ENCODE measurements around the gene SLC9C1. TPM values are rescaled to one million over a fixed set of nuclear protein-coding genes. Genes with fewer than 3 reads are reported as not detected.

The SLC9C1 gene
- total and polyA plus RNA-seq, 2 of the 4 experiments (the other 2 are of a cell fraction): not detected

- H3K14ac ChIP-seq (replicated peaks; ENCODE audit: low read depth, low read length): peak overlapping the region; percentile 70
- H2BK20ac ChIP-seq (ENCODE audit: low read depth, low read length): peak overlapping the region; percentile 59; the same call in 1 of the 2 replicates
- peak overlapping the region; percentile 27 for H3K4me3 ChIP-seq (ENCODE audit: insufficient read depth, low read depth, low read length)
- H2AK5ac ChIP-seq (ENCODE audit: low read depth, low read length): no peak overlapping the region
- no peaks in the 10 kb centered on the region for H3K9me1 ChIP-seq (ENCODE audit: insufficient read depth, low read length)
- in situ Hi-C loops (cut with MboI; ENCODE audit: low sequenced_read_pairs) (loop anchor here (25.0 kb wide), 1 partner anchor 684 kb away; the partner anchor contains the start of genes CD200R1 and GTPBP8), intact Hi-C loops (cut with micrococcal nuclease) (no loop called here), dilution Hi-C loops (cut with HindIII; ENCODE audit: low sequenced_read_pairs, unreplicated experiment) (loop anchor here (25.0 kb wide), 1 partner anchor 209 kb away; no protein-coding TSS in a partner anchor)
- CTCF ChIA-PET: interaction anchor here (1.0 to 1.7 kb wide), 3 partner anchors 10 to 19 kb away, joined by 3 to 8 read pairs (median 5); no protein-coding TSS in a partner anchor
- H3K9ac ChIP-seq (ENCODE audit: low read depth, low read length): peak overlapping the region; percentile 46
- H3K4ac ChIP-seq (ENCODE audit: low read depth, low read length): peak overlapping the region; percentile 38; the same call in 1 of the 2 replicates
- no peak overlapping the region for H2BK5ac ChIP-seq (ENCODE audit: low read depth, low read length, poor library complexity, severe bottlenecking)
- H4K20me1 ChIP-seq (ENCODE audit: insufficient read depth, low read length): no peaks in the 10 kb centered on the region
- H3K23ac ChIP-seq (ENCODE audit: low read depth, low read length): peak overlapping the region; percentile 83
- H3K18ac ChIP-seq (ENCODE audit: low read depth, low read length): peak overlapping the region; percentile 22; the same call in 1 of the 2 replicates
- H3K9me3 ChIP-seq (ENCODE audit: control insufficient read depth, insufficient read depth, low read length): no peaks in the 10 kb centered on the region
- peak overlapping the region; percentile 39; the same call in 1 of the 2 replicates for H3K56ac ChIP-seq (ENCODE audit: extremely low read depth, insufficient read depth, low read length)
- TF ChIP-seq CHD1 (IDR thresholded peaks at IDR 0.05; ENCODE audit: low read depth, low read length) (no peak), RAD21 (IDR thresholded peaks at IDR 0.05; ENCODE audit: low read length) (no peak), CTCF (conservative IDR thresholded peaks at IDR 0.05; ENCODE audit: low read depth, low read length) (no peak), MAFK (IDR thresholded peaks at IDR 0.05; ENCODE audit: low read depth, low read length) (no peak)
- peak overlapping the region; percentile 92 for H2AFZ ChIP-seq (replicated peaks; ENCODE audit: low read length, poor library complexity)
- no peaks in the 10 kb centered on the region for H3K79me1 ChIP-seq (ENCODE audit: low read depth in 1 of 2, low read length in 2 of 2)
- peak overlapping the region; percentile 21; the same call in 1 of the 2 replicates for H4K91ac ChIP-seq (ENCODE audit: insufficient read depth, low read depth, low read length)
- POLR2A ChIA-PET (ENCODE audit: unreplicated experiment): no interaction called here
- peak; percentile 11 for DNase-seq
- peak; percentile 53 for ATAC-seq (ENCODE audit: low read depth)
- H2BK120ac ChIP-seq (ENCODE audit: low read depth, low read length): peak overlapping the region; percentile 74
- H4K5ac ChIP-seq (ENCODE audit: low read depth, low read length): peak overlapping the region; percentile 52
- WGBS, 2 experiments (ENCODE audit: extremely low coverage in 2 of 2, insufficient read length in 1 of 2): 3% methylated on average over 8 of the region's 12 CpGs; no CpG with 5 or more reads in 1 of the 2 experiments
- H3K4me1 ChIP-seq (ENCODE audit: control insufficient read depth, insufficient read depth, low read length): peaks cover 10% of the 10 kb centered on the region
- peak overlapping the region; percentile 42 for H2AK9ac ChIP-seq (replicated peaks; ENCODE audit: low read depth, low read length, poor library complexity)
- H3K36me3 ChIP-seq (ENCODE audit: control insufficient read depth, insufficient read depth, low read length): no peaks in the 10 kb centered on the region
- H3K27me3 ChIP-seq (ENCODE audit: control insufficient read depth, insufficient read depth, low read length): no peaks in the 10 kb centered on the region
- H4K8ac ChIP-seq (ENCODE audit: low read depth in 2 of 2, low read length in 2 of 2): peak overlapping the region; percentile 32 to 83
- BruUV-seq (replicated peaks): no TSS peak
- H3K27ac ChIP-seq (ENCODE audit: insufficient read depth, low read length): no peak overlapping the region
- peak overlapping the region; percentile 78 for H3K4me2 ChIP-seq (ENCODE audit: low read depth, low read length)
- H2BK15ac ChIP-seq (ENCODE audit: low read depth, low read length): peak overlapping the region; percentile 71; the same call in 2 of the 3 replicates
Measured at GRCh38 chr3:112302881-112303763, 9.1 kb upstream of the SLC9C1 start.

Measured in IMR-90 (cell line).